ENCODE data around the gene NAT16.
"Not testable (repeated sequence)": the region's sequence is repeated elsewhere in the genome, so short reads cannot be mapped to it uniquely, and the experiment has no call there.

The NAT16 gene

DNA sequence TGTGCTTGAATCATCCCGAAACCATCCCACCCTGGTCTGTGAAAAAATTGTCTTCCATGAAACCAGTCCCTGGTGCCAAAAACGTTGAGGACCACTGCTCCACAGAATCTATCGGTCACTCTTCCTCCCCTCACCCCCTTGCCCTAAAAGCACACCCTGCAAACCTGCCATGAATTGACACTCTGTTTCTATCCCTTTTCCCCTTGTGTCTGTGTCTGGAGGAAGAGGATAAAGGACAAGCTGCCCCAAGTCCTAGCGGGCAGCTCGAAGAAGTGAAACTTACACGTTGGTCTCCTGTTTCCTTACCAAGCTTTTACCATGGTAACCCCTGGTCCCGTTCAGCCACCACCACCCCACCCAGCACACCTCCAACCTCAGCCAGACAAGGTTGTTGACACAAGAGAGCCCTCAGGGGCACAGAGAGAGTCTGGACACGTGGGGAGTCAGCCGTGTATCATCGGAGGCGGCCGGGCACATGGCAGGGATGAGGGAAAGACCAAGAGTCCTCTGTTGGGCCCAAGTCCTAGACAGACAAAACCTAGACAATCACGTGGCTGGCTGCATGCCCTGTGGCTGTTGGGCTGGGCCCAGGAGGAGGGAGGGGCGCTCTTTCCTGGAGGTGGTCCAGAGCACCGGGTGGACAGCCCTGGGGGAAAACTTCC, 54.0 kb downstream of the NAT16 start:
- no peak for DNase-seq

DNA sequence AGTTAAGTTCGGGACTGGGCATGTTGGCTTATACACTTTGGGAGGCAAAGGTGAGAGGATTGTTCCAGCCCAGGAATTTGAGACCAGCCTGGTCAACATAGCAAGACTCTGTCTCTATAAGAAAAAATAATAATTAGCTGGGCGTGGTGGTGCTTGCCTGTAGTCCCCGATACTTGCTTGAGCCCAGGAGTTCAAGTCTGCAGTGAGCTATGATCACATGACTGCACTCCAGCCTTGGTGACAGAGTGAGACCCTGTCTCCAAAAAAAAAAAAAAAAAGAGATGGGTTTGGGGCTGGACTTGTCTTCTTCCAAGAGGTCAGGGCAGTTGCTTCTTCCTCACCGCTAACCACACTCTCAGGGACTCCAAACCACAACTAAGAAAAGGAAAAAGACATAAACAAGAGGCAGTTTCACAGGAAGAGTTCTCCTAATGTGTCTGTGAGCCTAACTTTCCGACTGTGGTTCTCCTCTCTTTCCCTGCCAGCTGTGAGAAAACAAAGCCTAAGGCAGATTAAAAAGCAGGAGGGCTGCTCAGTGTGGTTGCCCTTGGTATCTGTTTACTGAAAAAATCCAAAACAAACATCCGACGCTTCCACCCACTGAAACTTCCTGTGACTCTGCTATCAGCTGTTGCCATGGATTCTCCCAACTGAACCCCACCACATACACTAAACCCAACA, 55.6 kb downstream of the NAT16 start:
- DNase-seq: no peak

DNA sequence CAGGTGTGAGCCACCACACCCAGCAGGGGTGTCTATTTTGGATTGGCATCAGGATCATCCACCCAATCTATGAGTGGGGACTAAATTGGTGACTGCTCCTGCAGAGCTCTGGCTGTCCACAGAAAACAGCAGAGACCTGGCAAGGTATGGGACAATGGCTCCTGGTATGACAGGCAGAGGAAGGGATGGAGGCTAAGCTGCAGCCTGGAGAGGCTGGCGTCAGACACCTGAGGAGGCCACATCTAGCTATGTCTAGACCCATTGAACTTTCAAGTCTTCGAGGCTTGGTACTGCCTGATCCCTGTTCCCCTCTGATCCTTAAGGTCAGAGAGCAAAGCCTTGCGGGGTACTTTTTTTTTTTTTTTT, 56.4 kb downstream of the NAT16 start:
- no peak for DNase-seq

DNA sequence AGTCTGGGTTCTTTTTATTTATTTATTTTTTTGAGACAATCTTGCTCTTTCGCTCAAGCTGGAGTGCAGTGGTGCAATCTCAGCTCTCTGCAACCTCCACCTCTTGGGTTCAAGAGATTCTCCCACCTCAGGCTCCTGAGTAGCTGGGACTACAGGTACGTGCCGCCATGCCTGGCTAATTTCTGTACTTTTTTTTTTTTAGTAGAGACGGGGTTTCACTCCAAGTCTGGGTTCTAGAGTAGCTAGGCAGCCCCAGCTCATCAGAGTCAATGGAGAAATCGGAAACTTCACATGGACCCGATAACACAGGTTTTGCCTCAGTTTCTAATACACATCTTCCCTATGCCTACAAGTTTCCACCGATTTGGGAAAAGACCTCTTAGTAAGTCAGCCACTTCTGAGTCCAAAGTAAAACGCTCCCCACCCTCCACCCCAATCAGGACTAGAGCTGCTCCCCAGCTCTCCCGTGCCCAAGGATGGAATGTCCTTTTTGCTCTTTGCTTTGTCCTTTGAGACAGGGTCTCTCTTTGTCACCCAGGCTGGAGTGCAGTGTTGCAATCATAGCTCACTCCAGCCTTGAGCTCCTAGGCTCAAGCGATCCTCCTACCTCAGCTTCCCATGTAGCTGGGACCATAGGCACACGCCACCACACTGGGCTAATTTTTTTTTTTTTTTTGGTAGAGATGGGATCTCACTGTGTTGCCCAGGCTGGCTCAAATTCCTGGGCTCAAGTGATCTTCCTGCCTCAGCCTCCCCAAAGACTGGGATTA, 57.0 kb downstream of the NAT16 start:
- no peak for DNase-seq

DNA sequence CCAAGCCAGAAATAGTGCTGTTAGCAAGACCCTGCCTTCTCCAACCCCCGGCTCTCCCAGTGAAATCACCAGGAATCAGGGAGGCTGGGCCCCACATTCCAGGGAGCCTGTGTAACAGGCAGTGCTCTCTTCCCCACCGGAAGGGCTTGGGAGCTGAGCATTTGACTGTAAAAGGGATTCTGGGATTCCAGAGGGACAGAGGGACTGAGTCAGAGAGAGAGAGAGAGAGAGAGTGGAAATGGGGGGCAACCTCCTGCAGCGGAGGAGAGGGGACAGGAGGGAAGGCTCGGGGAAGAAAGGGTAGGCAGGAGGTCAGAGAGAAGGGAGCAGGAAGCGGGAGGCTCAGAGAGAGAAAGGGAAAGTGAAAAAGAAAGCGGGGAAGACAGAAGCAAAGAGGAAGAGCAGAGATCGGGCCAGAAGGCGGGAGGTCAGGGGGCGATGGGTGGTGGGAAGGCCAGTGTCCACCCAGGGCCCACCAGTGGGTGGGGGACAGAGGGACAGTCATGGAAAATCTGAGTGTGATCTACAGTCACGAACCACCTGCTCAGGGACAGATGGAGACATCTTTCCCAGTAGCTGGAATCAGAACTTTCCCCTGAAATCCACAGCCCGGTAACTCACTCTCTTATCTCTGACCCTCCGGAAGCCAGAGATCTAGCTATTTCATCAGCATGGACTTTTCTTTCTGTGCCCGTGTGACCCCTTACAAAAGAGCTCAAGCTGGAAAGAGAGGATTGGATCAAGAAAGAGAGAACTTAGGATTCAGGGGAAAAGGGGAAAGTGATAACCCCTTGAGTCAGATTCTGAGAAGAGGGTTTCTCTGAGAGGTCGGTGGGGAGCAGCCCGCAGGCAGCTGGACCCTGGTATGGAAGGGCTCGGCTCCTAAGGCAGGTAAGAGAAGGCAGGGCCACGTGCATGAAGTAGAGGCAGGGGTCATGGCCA, 57.8 kb downstream of the NAT16 start:
- no peak for DNase-seq

DNA sequence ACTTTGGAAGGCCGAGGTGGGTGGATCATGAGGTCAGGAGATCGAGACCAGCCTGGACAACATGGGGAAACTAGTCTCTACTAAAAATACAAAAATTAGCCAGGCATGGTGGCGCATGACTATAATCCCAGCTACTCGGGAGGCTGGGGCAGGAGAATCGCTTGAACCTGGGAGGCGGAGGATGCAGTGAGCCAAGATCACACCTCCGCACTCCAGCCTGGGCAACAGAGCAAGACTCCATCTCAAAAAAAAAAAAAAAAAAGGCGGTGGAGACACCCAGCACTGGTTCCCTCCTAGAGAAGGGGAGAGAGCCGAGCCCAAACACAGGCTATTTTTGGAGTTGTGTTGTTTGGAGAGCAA, 58.5 kb downstream of the NAT16 start:
- DNase-seq: not testable (repeated sequence)

Data from central memory CD4-positive, alpha-beta T cell (primary cell).